NT2/D1 (cell line): Measurements from ENCODE around the gene ACADS.

Experiments
- DNase-seq: peaks from one replicate; pipeline ENCODE4 v3.0.0-alpha.2; 2011; ENCODE audit warnings: low read depth, low spot score
- H3K27me3 ChIP-seq: 2 replicates; pipeline ENCODE4 v1.6.0; 2011; ENCODE audit warnings: mild to moderate bottlenecking; ENCODE audit not compliant: insufficient read length, insufficient read depth
- H3K36me3 ChIP-seq: 2 replicates; pipeline ENCODE4 v1.6.1; 2011; ENCODE audit warnings: mild to moderate bottlenecking, low read length, mixed read lengths; ENCODE audit not compliant: insufficient read depth, insufficient read length
- H3K4me1 ChIP-seq: 2 replicates; pipeline ENCODE4 v1.5.1; 2011; ENCODE audit not compliant: insufficient read depth, insufficient read length
- H3K4me3 ChIP-seq: 2 replicates; pipeline ENCODE4 v1.5.1; 2011; ENCODE audit warnings: low read depth; ENCODE audit not compliant: insufficient read length
- H3K9ac ChIP-seq: 2 replicates; pipeline ENCODE4 v1.6.0; 2011; ENCODE audit warnings: low read depth; ENCODE audit not compliant: insufficient read length
- H3K9me3 ChIP-seq: 2 replicates; pipeline ENCODE4 v1.5.1; 2011; ENCODE audit warnings: mild to moderate bottlenecking, low read length; ENCODE audit not compliant: insufficient read depth
- SUZ12 ChIP-seq: IDR thresholded peaks from 2 replicates; pipeline ENCODE4 v1.6.1; 2011; ENCODE audit not compliant: insufficient read length, insufficient read depth; ENCODE audit errors: extremely low read depth
- YY1 ChIP-seq: IDR thresholded peaks from 2 replicates; pipeline ENCODE4 v1.6.1; 2011; ENCODE audit not compliant: insufficient read length, insufficient read depth
- ZNF274 ChIP-seq: IDR thresholded peaks from 2 replicates; pipeline ENCODE4 v1.6.1; 2011; ENCODE audit warnings: mild to moderate bottlenecking, low read depth, low read length

The ACADS gene

DNA sequence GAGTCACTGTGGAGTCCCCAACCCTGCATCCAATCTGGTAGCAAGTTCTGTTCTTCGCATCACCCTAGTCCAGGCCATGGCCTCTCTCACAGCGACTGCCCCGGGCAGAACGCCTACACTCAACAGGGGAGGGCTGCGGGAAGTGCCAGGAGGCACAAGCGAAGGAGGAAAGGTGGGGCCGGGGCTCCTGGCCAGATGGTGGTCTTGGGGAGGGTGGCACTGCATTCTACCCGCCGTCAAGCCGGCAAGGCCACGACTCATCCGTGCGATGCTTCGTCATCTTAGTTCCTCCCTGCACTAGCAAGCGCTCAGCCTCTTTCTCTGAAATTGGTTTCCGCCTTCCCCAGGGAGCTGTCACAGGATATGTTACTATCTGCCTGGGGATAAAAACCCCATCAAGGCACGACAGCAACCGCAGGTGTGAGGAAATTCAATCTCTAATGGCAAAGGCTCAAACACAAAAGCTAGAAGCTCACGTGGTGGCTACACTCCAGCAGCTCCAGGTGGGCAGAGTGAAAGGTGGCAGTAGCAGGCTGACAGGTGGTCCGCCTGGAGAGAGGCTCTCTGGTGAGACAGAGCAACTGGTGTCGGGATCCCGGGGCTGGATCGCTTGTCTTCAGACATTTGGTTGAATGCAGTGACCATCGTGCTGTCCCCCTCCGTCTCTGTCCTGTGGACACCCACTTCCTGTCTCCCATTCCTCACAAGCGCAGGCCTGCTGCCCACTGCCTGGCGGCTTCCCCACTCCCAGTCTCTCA, 34.1 kb downstream of the ACADS start:
- peaks cover 27% of the 10 kb centered on the region for H3K36me3 ChIP-seq
- H3K4me3 ChIP-seq, result no peak overlapping the region
- DNase-seq, result no peak
- no peaks in the 10 kb centered on the region for H3K27me3 ChIP-seq
- TF ChIP-seq SUZ12, result no peak
- no peak for TF ChIP-seq ZNF274
- no peak for TF ChIP-seq YY1
- H3K9ac ChIP-seq, result no peak overlapping the region
- H3K4me1 ChIP-seq, result peaks cover 8% of the 10 kb centered on the region
- H3K9me3 ChIP-seq, result 0 out of 2 replicates have a peak, but pooled peaks cover 7% of the 10 kb centered on the region

GRCh38 chr12:120760349-120761254, 35.0 kb downstream of the ACADS start:
- Histone ChIP-seq H3K4me1 (peaks cover 8% of the 10 kb centered on the region), H3K27me3 (no peaks in the 10 kb centered on the region), H3K4me3 (no peak overlapping the region), H3K9ac (no peak overlapping the region), H3K36me3 (peaks cover 31% of the 10 kb centered on the region), H3K9me3 (no peaks in the 10 kb centered on the region)
- no peak for DNase-seq
- TF ChIP-seq YY1 (no peak), SUZ12 (no peak), ZNF274 (no peak)

GRCh38 chr12:120761519-120761934, 35.9 kb downstream of the ACADS start:
- Histone ChIP-seq H3K36me3 (peaks cover 41% of the 10 kb centered on the region), H3K9ac (no peak overlapping the region), H3K27me3 (no peaks in the 10 kb centered on the region), H3K9me3 (no peaks in the 10 kb centered on the region), H3K4me3 (no peak overlapping the region), H3K4me1 (peaks cover 8% of the 10 kb centered on the region)
- TF ChIP-seq ZNF274 (no peak), SUZ12 (no peak), YY1 (no peak)
- no peak for DNase-seq

DNA sequence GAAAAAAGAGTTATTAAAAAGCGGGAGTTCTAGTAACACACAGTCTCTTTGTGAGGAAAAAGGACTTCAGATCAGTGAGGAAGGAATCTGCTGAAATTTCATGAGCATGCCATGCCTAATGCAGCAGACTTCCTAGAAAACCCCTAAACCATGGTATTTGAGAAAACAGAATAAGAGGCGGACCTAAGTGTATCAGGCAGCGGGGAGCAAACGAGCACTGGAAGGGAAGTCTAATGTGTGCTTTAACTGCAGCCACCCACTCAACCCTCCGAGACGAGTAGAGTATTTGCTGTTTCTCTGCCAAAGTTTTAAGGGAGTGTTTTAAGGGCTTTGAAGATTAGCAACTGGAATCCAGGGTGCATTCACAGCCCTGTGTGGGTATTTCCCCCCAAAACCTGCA, 36.5 kb downstream of the ACADS start:
- DNase-seq, result no peak
- peaks cover 46% of the 10 kb centered on the region for H3K36me3 ChIP-seq
- no peak overlapping the region for H3K4me3 ChIP-seq
- H3K4me1 ChIP-seq, result peaks cover 8% of the 10 kb centered on the region
- no peaks in the 10 kb centered on the region for H3K27me3 ChIP-seq
- TF ChIP-seq YY1, result no peak
- TF ChIP-seq SUZ12, result no peak
- no peak for TF ChIP-seq ZNF274
- H3K9ac ChIP-seq, result no peak overlapping the region
- H3K9me3 ChIP-seq, result no peaks in the 10 kb centered on the region

GRCh38 chr12:120763250-120763649, 37.6 kb downstream of the ACADS start:
- Histone ChIP-seq H3K9ac (no peak overlapping the region), H3K9me3 (peaks cover 3% of the 10 kb centered on the region; the same call in 1 of the 2 replicates), H3K4me1 (peaks cover 8% of the 10 kb centered on the region), H3K27me3 (no peaks in the 10 kb centered on the region), H3K4me3 (no peak overlapping the region), H3K36me3 (peaks cover 57% of the 10 kb centered on the region)
- DNase-seq, result no peak
- TF ChIP-seq YY1, result no peak
- TF ChIP-seq ZNF274, result no peak
- no peak for TF ChIP-seq SUZ12

DNA sequence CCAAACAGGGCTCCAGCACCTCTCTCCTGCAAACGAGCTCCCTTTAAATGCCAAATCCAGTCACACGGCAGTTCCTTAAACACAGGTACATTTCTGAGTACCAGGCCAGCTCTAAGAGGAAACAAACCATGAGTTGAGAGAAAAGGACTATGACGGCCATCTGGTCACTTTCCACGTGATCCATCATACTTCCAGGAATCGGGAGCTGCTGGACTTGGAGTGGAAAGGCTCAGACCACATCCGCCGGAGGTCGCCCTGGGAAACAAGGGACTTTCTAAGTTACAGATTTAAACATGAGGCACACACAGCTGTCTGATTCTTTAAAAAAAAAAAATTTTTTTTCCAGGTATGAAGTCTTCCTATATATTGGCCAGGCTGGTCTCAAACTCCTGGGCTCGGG, 39.2 kb downstream of the ACADS start:
- Histone ChIP-seq H3K36me3 (peaks cover 65% of the 10 kb centered on the region), H3K9me3 (peaks cover 4% of the 10 kb centered on the region; the same call in 1 of the 2 replicates), H3K4me1 (peaks cover 6% of the 10 kb centered on the region), H3K4me3 (no peak overlapping the region), H3K9ac (no peak overlapping the region), H3K27me3 (no peaks in the 10 kb centered on the region)
- no peak for DNase-seq
- no peak for TF ChIP-seq YY1
- TF ChIP-seq SUZ12, result no peak
- no peak for TF ChIP-seq ZNF274

DNA sequence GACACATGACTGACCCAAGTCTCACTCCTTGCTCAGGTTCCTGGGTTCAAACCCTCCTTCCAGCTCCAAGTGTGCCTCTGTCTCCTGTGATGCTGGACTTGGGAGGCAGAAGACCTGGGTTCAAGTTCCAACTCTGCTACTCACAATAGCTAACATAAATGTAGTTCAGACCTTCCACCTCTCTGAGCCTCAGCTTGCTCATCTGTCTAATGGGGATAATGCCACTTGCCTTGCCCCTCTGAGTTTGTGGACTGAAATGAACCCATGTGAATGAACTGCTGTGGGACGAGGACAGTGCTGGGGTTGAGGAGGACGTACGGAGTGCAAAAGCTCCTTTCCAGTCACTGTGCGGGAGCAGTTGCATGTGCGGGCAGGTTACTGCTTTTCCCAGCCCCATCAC, 40.9 kb downstream of the ACADS start:
- Histone ChIP-seq H3K4me3 (no peak overlapping the region), H3K9ac (no peak overlapping the region), H3K36me3 (peaks cover 59% of the 10 kb centered on the region), H3K4me1 (no peaks in the 10 kb centered on the region), H3K9me3 (peaks cover 4% of the 10 kb centered on the region; the same call in 1 of the 2 replicates), H3K27me3 (no peaks in the 10 kb centered on the region)
- no peak for TF ChIP-seq SUZ12
- TF ChIP-seq ZNF274, result no peak
- TF ChIP-seq YY1, result no peak
- DNase-seq, result no peak
